Epithelial cell of umbilical artery (primary cell): Measurements from ENCODE around the gene ACACB. TPM values are rescaled to one million over a fixed set of nuclear protein-coding genes. Genes with fewer than 3 reads are reported as not detected.

Experiments used
- total RNA-seq: library from RNA; depleted of rRNA; stranded (reverse); fragments of >200 nt; gene quantifications from 2 replicates; pipeline ENCODE4 v1.2.3, GENCODE V29; 2014

ACACB gene
- 0.32 and 2.3 TPM in 2 replicates for total RNA-seq

DNA sequence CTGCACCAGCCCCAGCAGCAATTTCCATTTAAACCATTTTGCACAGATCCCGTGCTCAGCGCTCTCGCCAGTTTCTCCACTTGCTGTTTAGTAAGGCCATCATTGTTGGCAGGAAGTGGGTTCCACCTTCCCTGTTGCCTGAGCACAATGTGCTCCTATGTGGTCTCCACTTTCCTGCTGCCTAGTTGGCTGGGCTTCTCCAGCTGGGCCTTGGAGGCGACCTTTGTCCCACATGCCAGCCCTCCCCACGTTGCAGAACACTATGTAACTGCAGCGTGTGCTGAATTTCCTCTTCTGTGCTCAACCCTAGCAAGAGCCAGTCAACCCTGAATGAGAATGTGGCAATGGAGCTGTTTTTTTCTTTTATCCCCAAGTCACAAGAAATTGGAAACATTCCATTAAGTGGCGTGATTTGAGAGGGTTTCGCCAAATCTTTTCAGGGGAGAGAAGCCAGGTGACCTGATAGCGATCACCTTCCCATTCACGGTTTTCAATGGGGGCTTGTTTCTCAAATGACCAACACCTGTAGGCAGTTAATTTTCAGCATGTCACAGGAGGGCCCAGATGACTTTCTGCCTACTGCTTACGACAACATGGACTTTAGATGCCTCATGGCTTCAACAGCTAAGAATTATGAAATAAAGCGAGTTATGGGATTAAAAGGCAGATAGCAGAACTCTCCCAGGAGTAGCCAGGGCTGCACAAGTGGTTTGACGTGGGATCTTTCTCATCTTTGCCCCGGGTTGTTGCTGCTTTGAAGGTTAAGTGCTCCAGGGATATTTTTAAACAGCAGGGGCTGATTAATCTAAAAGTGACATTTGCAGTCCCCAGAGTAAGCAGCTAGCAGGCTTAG is at the start of gene ACACB:
ACACB (plus strand) TSS at position 830 of the 853 bp plus-strand sequence. CDS start 22,819 bp downstream, outside the sequence.

DNA sequence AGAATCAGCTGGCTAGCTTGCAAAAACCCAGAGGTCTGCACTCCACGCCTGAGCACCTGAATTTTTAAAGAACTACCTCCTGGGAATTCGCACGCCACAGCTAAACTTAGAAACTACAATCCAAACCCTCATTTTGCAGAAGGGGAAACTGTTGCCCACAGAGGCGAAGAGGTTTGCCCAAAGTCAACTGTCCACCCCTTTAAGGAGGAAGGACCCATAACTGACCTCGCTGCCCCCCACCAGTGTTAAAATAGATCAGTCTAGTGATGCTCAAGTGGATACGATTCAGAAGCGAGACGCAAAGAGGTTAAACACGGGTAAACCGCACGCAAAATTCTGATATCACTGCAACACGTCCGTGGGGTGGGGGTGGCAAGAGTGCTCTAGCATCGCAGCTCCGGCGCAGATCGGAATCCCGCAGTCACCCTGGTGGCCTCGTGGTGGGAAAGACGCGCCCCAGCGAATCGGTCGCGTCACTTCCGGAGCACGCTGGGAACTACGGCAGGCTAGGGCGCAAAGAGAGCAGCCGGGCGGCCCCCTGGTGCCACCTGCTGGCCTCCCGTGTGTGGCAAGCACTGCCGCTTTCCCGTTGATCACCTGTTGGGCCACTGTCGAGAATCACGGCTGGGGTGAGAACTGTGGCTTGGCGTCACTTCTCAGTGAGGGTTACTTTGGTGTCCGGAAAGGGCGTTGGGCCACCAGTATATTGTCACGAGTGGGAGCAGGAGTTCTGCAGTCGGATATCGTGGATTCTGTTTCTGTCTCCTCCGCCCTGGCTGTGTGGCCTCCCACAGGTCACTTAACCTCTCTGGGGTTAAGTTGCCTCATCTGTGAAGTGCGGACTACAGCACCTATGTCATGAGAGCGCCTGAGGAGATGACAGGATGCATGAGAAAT is 23.1 kb upstream of the ACACB start, which contains the start of gene ALKBH2:
ALKBH2 (minus strand) TSS at position 451 of the 897 bp plus-strand sequence. CDS start 686 bp downstream, outside the sequence.

DNA sequence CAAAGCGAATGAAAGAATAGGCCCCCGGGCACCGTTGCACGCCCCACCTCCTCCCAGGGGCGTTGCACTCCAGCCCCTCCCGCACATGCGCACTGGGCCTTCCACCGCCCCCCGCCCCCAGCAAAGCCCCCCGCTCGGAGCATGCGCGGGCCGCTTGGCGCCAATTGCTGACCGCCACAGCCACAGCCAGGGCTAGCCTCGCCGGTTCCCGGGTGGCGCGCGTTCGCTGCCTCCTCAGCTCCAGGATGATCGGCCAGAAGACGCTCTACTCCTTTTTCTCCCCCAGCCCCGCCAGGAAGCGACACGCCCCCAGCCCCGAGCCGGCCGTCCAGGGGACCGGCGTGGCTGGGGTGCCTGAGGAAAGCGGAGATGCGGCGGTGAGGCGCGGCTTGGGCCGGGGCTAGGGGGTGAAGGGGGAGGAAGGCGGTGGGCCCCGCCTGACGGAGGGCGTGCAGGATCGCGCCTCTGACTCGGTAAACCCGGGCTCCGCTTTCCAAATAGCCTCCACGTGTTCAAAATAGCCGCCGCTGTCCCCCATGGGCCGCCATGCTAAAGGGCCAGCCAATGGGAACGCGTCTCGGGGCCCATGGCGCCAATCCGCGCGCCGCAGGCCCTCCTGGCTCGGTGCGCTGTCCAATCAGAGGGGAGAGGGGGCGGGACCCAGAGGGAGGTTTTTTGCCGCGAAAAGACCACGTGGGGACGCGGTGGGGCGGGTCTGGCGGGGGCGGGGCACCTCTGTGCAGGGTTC is 18.8 kb upstream of the ACACB start, which contains the start of gene UNG:
UNG (plus strand) TSS at position 163 of the 748 bp plus-strand sequence; CDS start at position 246, 83 bp downstream.

DNA sequence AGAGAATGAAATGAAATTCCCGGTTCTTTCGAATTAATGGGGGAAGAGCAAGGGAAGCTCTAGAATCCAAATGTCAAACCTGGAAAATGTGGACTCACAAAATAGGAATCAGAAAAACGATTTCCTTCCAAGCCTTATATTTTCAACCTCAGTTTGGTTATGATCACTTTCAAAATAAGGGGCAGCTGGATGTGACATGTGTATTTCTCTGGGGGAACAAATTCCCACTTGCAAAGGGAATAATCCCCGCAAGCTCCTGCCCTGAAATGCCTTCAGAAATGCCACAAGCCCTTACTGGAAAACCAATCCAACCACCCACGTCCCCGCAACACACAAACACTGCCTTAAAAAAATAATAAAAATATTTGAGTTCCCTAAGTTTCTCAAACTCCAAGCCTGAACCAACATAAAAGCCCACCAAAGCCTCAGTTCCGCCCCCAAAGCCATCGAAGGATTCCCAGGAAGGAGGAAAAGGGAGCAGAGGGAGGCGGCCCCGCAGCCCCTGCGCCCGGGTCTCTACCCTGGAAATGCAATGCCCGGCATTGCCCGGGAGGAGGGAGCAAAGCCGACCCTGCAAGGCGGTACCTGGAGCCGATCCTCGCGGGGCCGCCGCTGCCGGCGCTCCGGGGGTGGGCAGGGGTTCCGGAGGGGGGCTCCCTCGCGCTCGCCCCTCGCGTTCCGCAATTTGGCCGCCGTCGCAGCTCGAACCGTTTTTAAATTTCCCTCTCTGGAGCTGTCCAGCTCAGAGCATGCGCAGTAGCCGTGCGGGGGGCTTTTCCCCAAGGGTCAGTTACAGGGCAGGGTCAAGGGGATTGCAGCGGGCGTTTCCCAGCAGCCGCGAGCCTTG is 192.4 kb downstream of the ACACB start, which contains the start of gene FOXN4:
FOXN4 (minus strand) TSS at position 751 of the 847 bp plus-strand sequence. CDS start 963 bp downstream, outside the sequence.

Other genes with a start within 250 kb of the ACACB start
- gene DAO, start 236.5 kb upstream of the ACACB start, total RNA-seq: not detected in 2 replicates
- gene SVOP, start 95.5 kb upstream of the ACACB start, total RNA-seq: not detected in 2 replicates
- gene USP30, start 64.0 kb upstream of the ACACB start, total RNA-seq: 4.1 and 5.2 TPM in 2 replicates
- 13.0 and 15.3 TPM in 2 replicates for gene ALKBH2, start 23.1 kb upstream of the ACACB start, total RNA-seq
- 24.4 and 39.1 TPM in 2 replicates for gene UNG, start 19.0 kb upstream of the ACACB start, total RNA-seq
- not detected in 2 replicates for gene FOXN4, start 192.7 kb downstream of the ACACB start, total RNA-seq
- gene MYO1H, start 231.3 kb downstream of the ACACB start, total RNA-seq: not detected in 2 replicates